ENCODE measurements around the gene PSORS1C1. TPM values are rescaled to one million over a fixed set of nuclear protein-coding genes. Genes with fewer than 3 reads are reported as not detected.

PSORS1C1 gene
- total and polyA plus RNA-seq, 7 experiments from 2014 or later, result not detected

- DNase-seq, result no peak
- H3K36me3 Mint-ChIP-seq, result peaks cover 0 to 8% (median 0%) of the 10 kb centered on the region in 5 donors
- peaks cover 0 to 3% (median 0%) of the 10 kb centered on the region in 5 donors for H3K27me3 Mint-ChIP-seq
- POLR2A ChIA-PET, result interaction anchor here (0.7 to 3.2 kb wide), 3 partner anchors 56 to 227 kb away, joined by 3 to 28 read pairs (median 3); no protein-coding TSS in a partner anchor
- H3K4me3 Mint-ChIP-seq, result peak within 1 kb of the TSS in 4 of 10 donors; percentile 11 to 79 (median 76)
- Histone ChIP-seq H3K9me3 (ENCODE audit: control insufficient read depth in 2 of 3, low read length in 3 of 3) (no peaks in the 10 kb centered on the region), H3K27me3 (ENCODE audit: control insufficient read depth in 2 of 2, insufficient read depth in 2 of 2, low read length in 2 of 2) (no peaks in the 10 kb centered on the region), H3K36me3 (ENCODE audit: control insufficient read depth in 2 of 3, insufficient read depth in 3 of 3, low read length in 3 of 3) (peaks cover 0 to 15% (median 0%) of the 10 kb centered on the region in 3 experiments), H3K4me1 (ENCODE audit: control insufficient read depth in 2 of 2, insufficient read depth in 2 of 2, low read length in 2 of 2) (peaks cover 0 to 5% of the 10 kb centered on the region in 2 donors), H3K4me3 (ENCODE audit: low read length) (no peak within 1 kb of the TSS), H3K27ac (ENCODE audit: low read depth, low read length) (no peak within 1 kb of the TSS)
- peaks cover 4 to 8% (median 7%) of the 10 kb centered on the region in 7 donors for H3K4me1 Mint-ChIP-seq
- CTCF ChIA-PET, result interaction anchor here (0.6 to 3.3 kb wide), 9 partner anchors 13 to 237 kb away, joined by 3 to 26 read pairs (median 3); no protein-coding TSS in a partner anchor
- peaks cover 0 to 1% (median 0%) of the 10 kb centered on the region in 11 donors for H3K9me3 Mint-ChIP-seq
- H3K27ac Mint-ChIP-seq, result peak within 1 kb of the TSS in 3 of 9 donors; percentile 70 to 88 (median 71)
- intact Hi-C loops (cut with micrococcal nuclease), result no loop called here
- ATAC-seq, result no peak
Measured at GRCh38 chr6:31138982-31139381, 24.4 kb downstream of the PSORS1C1 start, which contains the start of gene PSORS1C2. TSS of gene PSORS1C2 (minus strand) at chr6:31139066. CDS start at chr6:31139026, 40 bp downstream.

DNA sequence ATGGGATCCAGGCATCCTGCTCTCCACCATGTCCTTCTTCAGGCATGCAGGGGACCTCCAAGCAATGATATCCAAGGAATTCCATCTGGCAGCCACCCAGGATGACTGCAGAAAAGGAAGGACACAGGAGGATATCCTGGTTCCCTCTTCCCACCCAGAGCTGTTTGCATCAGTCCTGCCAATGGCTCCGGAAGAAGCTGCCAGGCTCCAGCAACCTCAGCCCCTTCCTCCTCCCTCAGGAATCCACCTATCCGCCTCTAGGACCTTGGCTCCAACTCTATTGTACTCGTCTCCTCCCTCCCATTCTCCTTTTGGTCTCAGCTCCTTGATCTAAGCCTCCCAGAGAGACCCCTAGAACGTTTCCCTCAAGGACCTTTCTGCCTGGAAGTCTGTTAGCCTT is 25.0 kb downstream of the PSORS1C1 start:
- H3K27ac Mint-ChIP-seq, result no peak overlapping the region
- intact Hi-C loops (cut with micrococcal nuclease), result no loop called here
- ATAC-seq (no peak), DNase-seq (no peak)
- peaks cover 0 to 1% (median 0%) of the 10 kb centered on the region in 11 donors for H3K9me3 Mint-ChIP-seq
- no peak overlapping the region for H3K4me3 ChIP-seq (ENCODE audit: low read length)
- H3K36me3 ChIP-seq (ENCODE audit: control insufficient read depth in 2 of 3, insufficient read depth in 3 of 3, low read length in 3 of 3), result peaks cover 0 to 20% (median 0%) of the 10 kb centered on the region in 3 experiments
- H3K4me1 Mint-ChIP-seq, result peaks cover 4 to 8% (median 7%) of the 10 kb centered on the region in 7 donors
- no peaks in the 10 kb centered on the region for H3K9me3 ChIP-seq (ENCODE audit: control insufficient read depth in 2 of 3, low read length in 3 of 3)
- H3K4me1 ChIP-seq (ENCODE audit: control insufficient read depth in 2 of 2, insufficient read depth in 2 of 2, low read length in 2 of 2), result peaks cover 0 to 5% of the 10 kb centered on the region in 2 donors
- no peak overlapping the region for H3K27ac ChIP-seq (ENCODE audit: low read depth, low read length)
- H3K27me3 Mint-ChIP-seq, result peaks cover 0 to 3% (median 0%) of the 10 kb centered on the region in 5 donors
- ChIA-PET CTCF (interaction anchor here (0.9 to 3.3 kb wide), 3 partner anchors 31 to 227 kb away, joined by 3 to 26 read pairs (median 3); no protein-coding TSS in a partner anchor), POLR2A (interaction anchor here (0.7 to 3.2 kb wide), 2 partner anchors 76 to 226 kb away, joined by 3 to 28 read pairs; no protein-coding TSS in a partner anchor)
- peak overlapping the region in 1 of 10 donors; percentile 11 for H3K4me3 Mint-ChIP-seq
- H3K27me3 ChIP-seq (ENCODE audit: control insufficient read depth in 2 of 2, insufficient read depth in 2 of 2, low read length in 2 of 2), result no peaks in the 10 kb centered on the region
- H3K36me3 Mint-ChIP-seq, result peaks cover 0 to 8% (median 0%) of the 10 kb centered on the region in 5 donors

DNA sequence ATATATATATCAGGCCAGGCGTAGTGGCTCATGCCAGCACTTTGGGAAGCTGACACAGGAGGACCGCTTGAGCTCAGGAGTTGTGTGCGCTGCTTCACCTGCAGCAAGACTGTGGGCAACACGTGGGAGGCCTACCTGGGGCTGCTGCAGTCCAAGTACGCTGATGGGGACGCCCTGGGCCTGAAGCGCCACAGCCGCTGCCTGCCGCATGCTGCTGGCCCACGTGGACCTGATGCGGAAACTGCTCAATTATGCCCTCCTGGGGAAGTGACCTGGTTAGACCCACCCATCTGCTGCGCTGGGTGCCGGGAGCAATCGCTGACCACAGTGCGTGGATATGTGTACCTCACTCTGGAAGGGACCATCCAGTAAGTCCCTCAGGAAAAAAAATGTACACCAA is 26.0 kb downstream of the PSORS1C1 start:
- DNase-seq (no peak), ATAC-seq (no peak)
- peaks cover 4 to 8% (median 7%) of the 10 kb centered on the region in 7 donors for H3K4me1 Mint-ChIP-seq
- H3K27me3 Mint-ChIP-seq, result peaks cover 0 to 3% (median 0%) of the 10 kb centered on the region in 5 donors
- intact Hi-C loops (cut with micrococcal nuclease), result no loop called here
- Histone ChIP-seq H3K27ac (ENCODE audit: low read depth, low read length) (no peak overlapping the region), H3K27me3 (ENCODE audit: control insufficient read depth in 2 of 2, insufficient read depth in 2 of 2, low read length in 2 of 2) (no peaks in the 10 kb centered on the region), H3K36me3 (ENCODE audit: control insufficient read depth in 2 of 3, insufficient read depth in 3 of 3, low read length in 3 of 3) (peaks cover 0 to 30% (median 0%) of the 10 kb centered on the region in 3 experiments), H3K9me3 (ENCODE audit: control insufficient read depth in 2 of 3, low read length in 3 of 3) (no peaks in the 10 kb centered on the region), H3K4me3 (ENCODE audit: low read length) (no peak overlapping the region), H3K4me1 (ENCODE audit: control insufficient read depth in 2 of 2, insufficient read depth in 2 of 2, low read length in 2 of 2) (peaks cover 0 to 5% of the 10 kb centered on the region in 2 donors)
- ChIA-PET CTCF (interaction anchor here (0.8 kb wide), 1 partner anchor 226 kb away, joined by 3 read pairs; no protein-coding TSS in a partner anchor), POLR2A (interaction anchor here (0.6 kb wide), 1 partner anchor 215 kb away, joined by 3 read pairs; no protein-coding TSS in a partner anchor)
- H3K9me3 Mint-ChIP-seq, result peaks cover 0 to 3% (median 0%) of the 10 kb centered on the region in 11 donors
- no peak overlapping the region for H3K27ac Mint-ChIP-seq
- H3K36me3 Mint-ChIP-seq, result peaks cover 0 to 15% (median under 1%) of the 10 kb centered on the region in 5 donors
- H3K4me3 Mint-ChIP-seq, result no peak overlapping the region

DNA sequence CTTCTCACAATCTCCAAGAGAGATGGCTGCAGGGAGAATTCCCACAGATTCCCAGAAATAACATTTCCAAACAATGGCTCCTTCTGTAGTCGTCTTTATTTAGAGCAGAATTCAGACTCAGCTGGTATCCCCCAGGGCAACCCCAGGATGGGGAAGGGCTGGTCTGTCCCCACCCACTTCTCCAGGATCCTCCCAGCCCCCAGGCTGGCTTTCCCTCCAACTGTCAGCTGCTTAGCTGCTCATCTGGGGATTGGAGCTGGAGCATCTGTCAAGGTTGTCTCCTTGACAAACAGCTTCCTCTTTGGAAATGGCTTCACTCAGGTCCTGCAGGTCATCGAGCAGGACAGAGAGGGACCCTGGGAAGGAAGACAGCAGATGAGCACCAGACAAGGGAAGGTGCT is 27.8 kb downstream of the PSORS1C1 start:
- Histone ChIP-seq H3K4me3 (ENCODE audit: low read length) (no peak overlapping the region), H3K4me1 (ENCODE audit: control insufficient read depth in 2 of 2, insufficient read depth in 2 of 2, low read length in 2 of 2) (peaks cover 0 to 5% of the 10 kb centered on the region in 2 donors), H3K27ac (ENCODE audit: low read depth, low read length) (no peak overlapping the region), H3K36me3 (ENCODE audit: control insufficient read depth in 2 of 3, insufficient read depth in 3 of 3, low read length in 3 of 3) (peaks cover 0 to 32% (median 0%) of the 10 kb centered on the region in 3 experiments), H3K9me3 (ENCODE audit: control insufficient read depth in 2 of 3, low read length in 3 of 3) (no peaks in the 10 kb centered on the region), H3K27me3 (ENCODE audit: control insufficient read depth in 2 of 2, insufficient read depth in 2 of 2, low read length in 2 of 2) (no peaks in the 10 kb centered on the region)
- H3K4me3 Mint-ChIP-seq, result no peak overlapping the region
- peaks cover 0 to 3% (median 0%) of the 10 kb centered on the region in 5 donors for H3K27me3 Mint-ChIP-seq
- H3K9me3 Mint-ChIP-seq, result peaks cover 0 to 3% (median 0%) of the 10 kb centered on the region in 11 donors
- ChIA-PET CTCF (no interaction called here), POLR2A (interaction anchor here (0.6 kb wide), 2 partner anchors 13 to 296 kb away, joined by 3 to 5 read pairs; no protein-coding TSS in a partner anchor)
- H3K36me3 Mint-ChIP-seq, result peaks cover 0 to 19% (median 3%) of the 10 kb centered on the region in 5 donors
- H3K4me1 Mint-ChIP-seq, result peaks cover 4 to 6% (median 5%) of the 10 kb centered on the region in 7 donors
- peak overlapping the region in 1 of 9 donors; percentile 65 for H3K27ac Mint-ChIP-seq
- intact Hi-C loops (cut with micrococcal nuclease), result no loop called here
- ATAC-seq, result no peak
- no peak for DNase-seq

DNA sequence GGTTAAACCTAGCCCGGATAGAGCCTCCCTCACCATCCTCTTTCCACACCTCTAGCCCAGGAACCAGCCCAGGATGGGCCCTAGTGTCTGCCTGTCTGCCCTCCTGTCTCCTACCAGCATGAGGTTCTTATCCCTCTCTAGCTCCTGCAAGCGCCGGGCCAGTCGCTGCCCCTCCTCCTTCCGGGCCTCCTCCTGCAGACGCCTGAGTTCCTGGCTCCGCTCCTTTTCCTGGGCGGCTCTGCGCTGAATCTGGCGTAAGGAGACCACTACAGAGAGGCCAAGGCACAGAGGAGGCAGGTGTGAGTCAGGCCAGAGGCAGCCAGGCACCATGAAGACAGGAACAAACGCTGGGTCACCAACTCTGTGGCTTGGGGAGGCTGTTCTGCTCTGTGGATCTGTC is 28.5 kb downstream of the PSORS1C1 start:
- H3K27ac Mint-ChIP-seq, result peak overlapping the region in 2 of 9 donors; percentile 15 to 36
- H3K4me3 Mint-ChIP-seq, result no peak overlapping the region
- peaks cover 0 to 3% (median 0%) of the 10 kb centered on the region in 7 donors for H3K4me1 Mint-ChIP-seq
- H3K4me3 ChIP-seq (ENCODE audit: low read length), result no peak overlapping the region
- intact Hi-C loops (cut with micrococcal nuclease), result no loop called here
- no peaks in the 10 kb centered on the region for H3K9me3 ChIP-seq (ENCODE audit: control insufficient read depth in 2 of 3, low read length in 3 of 3)
- POLR2A ChIA-PET, result no interaction called here
- peaks cover 0 to 1% (median 0%) of the 10 kb centered on the region in 11 donors for H3K9me3 Mint-ChIP-seq
- no peak overlapping the region for H3K27ac ChIP-seq (ENCODE audit: low read depth, low read length)
- DNase-seq, result no peak
- CTCF ChIA-PET, result no interaction called here
- no peaks in the 10 kb centered on the region for H3K27me3 ChIP-seq (ENCODE audit: control insufficient read depth in 2 of 2, insufficient read depth in 2 of 2, low read length in 2 of 2)
- peaks cover 0 to 20% (median 3%) of the 10 kb centered on the region in 5 donors for H3K36me3 Mint-ChIP-seq
- no peaks in the 10 kb centered on the region for H3K4me1 ChIP-seq (ENCODE audit: control insufficient read depth in 2 of 2, insufficient read depth in 2 of 2, low read length in 2 of 2)
- no peak for ATAC-seq
- H3K36me3 ChIP-seq (ENCODE audit: control insufficient read depth in 2 of 3, insufficient read depth in 3 of 3, low read length in 3 of 3), result peaks cover 0 to 32% (median 0%) of the 10 kb centered on the region in 3 experiments
- H3K27me3 Mint-ChIP-seq, result no peaks in the 10 kb centered on the region

DNA sequence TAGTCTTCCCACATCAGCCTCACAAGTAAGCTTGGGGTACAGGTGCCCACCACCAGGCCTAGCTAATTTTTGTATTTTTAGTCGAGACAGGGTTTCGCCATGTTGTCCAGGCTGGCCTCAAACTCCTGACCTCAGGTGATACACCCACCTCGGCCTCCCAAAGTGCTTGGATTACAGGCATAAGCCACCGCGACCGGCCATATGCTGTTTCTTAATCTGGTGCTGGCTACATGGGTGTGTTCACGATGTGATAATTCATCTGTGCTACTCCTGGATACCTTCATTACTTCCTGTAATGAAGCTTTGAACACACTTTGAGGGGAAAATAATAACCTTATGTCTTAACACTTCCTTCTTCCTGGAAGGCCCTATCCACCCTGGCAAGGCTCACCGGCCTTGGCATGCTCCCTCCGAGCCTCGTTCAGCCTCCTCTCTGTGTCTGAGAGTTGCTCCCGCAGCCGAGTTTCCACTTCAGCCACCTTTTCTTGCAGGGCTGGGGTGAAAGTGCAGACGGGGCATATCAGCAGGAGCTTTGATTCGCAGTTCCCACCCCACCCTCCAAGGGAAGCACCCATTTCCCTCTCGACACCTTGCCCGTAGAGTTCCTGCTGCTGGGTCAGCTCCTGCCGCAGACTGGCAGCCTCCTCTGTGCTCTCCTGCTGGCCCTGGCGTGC is 29.8 kb downstream of the PSORS1C1 start:
- CTCF ChIA-PET, result interaction anchor here (0.6 to 1.4 kb wide), 7 partner anchors 12 to 359 kb away, joined by 3 to 4 read pairs (median 3); no protein-coding TSS in a partner anchor
- intact Hi-C loops (cut with micrococcal nuclease), result no loop called here

More for the DNA sequence above, 29.8 kb downstream of the PSORS1C1 start:
- peaks cover 0 to 3% (median 0%) of the 10 kb centered on the region in 7 donors for H3K4me1 Mint-ChIP-seq
- H3K9me3 Mint-ChIP-seq, result peaks cover 0 to 1% (median 0%) of the 10 kb centered on the region in 11 donors
- Histone ChIP-seq H3K9me3 (ENCODE audit: control insufficient read depth in 2 of 3, low read length in 3 of 3) (no peaks in the 10 kb centered on the region), H3K27me3 (ENCODE audit: control insufficient read depth in 2 of 2, insufficient read depth in 2 of 2, low read length in 2 of 2) (no peaks in the 10 kb centered on the region), H3K27ac (ENCODE audit: low read depth, low read length) (no peak overlapping the region), H3K36me3 (ENCODE audit: control insufficient read depth in 2 of 3, insufficient read depth in 3 of 3, low read length in 3 of 3) (peaks cover 0 to 35% (median 0%) of the 10 kb centered on the region in 3 experiments), H3K4me1 (ENCODE audit: control insufficient read depth in 2 of 2, insufficient read depth in 2 of 2, low read length in 2 of 2) (no peaks in the 10 kb centered on the region), H3K4me3 (ENCODE audit: low read length) (no peak overlapping the region)
- DNase-seq (no peak), ATAC-seq (no peak)
- H3K27ac Mint-ChIP-seq, result no peak overlapping the region
- POLR2A ChIA-PET, result interaction anchor here (0.6 kb wide), 1 partner anchor 9 kb away, joined by 3 read pairs; no protein-coding TSS in a partner anchor
- peaks cover 0 to 24% (median 3%) of the 10 kb centered on the region in 5 donors for H3K36me3 Mint-ChIP-seq
- H3K27me3 Mint-ChIP-seq, result no peaks in the 10 kb centered on the region
- no peak overlapping the region for H3K4me3 Mint-ChIP-seq

All from naive thymus-derived CD4-positive, alpha-beta T cell (primary cell).